MG63 (cell line): ENCODE data around the gene RBM4. TPM values are rescaled to one million over a fixed set of nuclear protein-coding genes. Genes with fewer than 3 reads are reported as not detected.
"Not testable (repeated sequence)": the region's sequence is repeated elsewhere in the genome, so short reads cannot be mapped to it uniquely, and the experiment has no call there.

Source experiments
- DNase-seq: peaks from one replicate; pipeline ENCODE4 v3.0.0-alpha.2; 2020
- H3K27me3 ChIP-seq: fragments of 250-450 bp; sonication (Bioruptor Pico); 2 replicates; pipeline ENCODE4 v1.5.1; 2020; ENCODE audit warnings: mild to moderate bottlenecking, moderate library complexity
- H3K36me3 ChIP-seq: fragments of 250-450 bp; sonication (Bioruptor Pico); 2 replicates; pipeline ENCODE4 v1.5.1; 2020; ENCODE audit warnings: mild to moderate bottlenecking, moderate library complexity
- H3K4me3 ChIP-seq: fragments of 250-450 bp; sonication (Bioruptor Pico); 2 replicates; pipeline ENCODE4 v1.5.1; 2020; ENCODE audit warnings: mild to moderate bottlenecking, moderate library complexity
- H3K9me3 ChIP-seq: fragments of 250-450 bp; sonication (Bioruptor Pico); 2 replicates; pipeline ENCODE4 v1.5.1; 2020; ENCODE audit warnings: mild to moderate bottlenecking, moderate library complexity
- total RNA-seq: library from RNA; depleted of rRNA; stranded (reverse); fragments of >200 nt; shearing (Covaris generic); gene quantifications from 2 replicates; pipeline ENCODE4 v1.2.3, GENCODE V29; 2014; ENCODE audit warnings: low replicate concordance

RBM4 gene
- total RNA-seq, 1 experiment from 2014 or later: 213 TPM

GRCh38 chr11:66632952-66633351 is 5.6 kb upstream of the RBM4 start:
- H3K4me3 ChIP-seq: no peak overlapping the region
- H3K27me3 ChIP-seq: no peaks in the 10 kb centered on the region
- H3K36me3 ChIP-seq: peaks cover 71% of the 10 kb centered on the region
- no peak for DNase-seq
- H3K9me3 ChIP-seq: no peaks in the 10 kb centered on the region

- no peak for DNase-seq
- Histone ChIP-seq H3K4me3 (no peak overlapping the region), H3K9me3 (no peaks in the 10 kb centered on the region), H3K27me3 (no peaks in the 10 kb centered on the region), H3K36me3 (peaks cover 75% of the 10 kb centered on the region)
Observed at GRCh38 chr11:66636411-66636810, 2.1 kb upstream of the RBM4 start.

GRCh38 chr11:66637557-66638176 is 836 bp upstream of the RBM4 start:
- DNase-seq: no peak
- H3K4me3 ChIP-seq: peak overlapping the region; percentile 79
- H3K9me3 ChIP-seq: no peaks in the 10 kb centered on the region
- H3K27me3 ChIP-seq: no peaks in the 10 kb centered on the region
- H3K36me3 ChIP-seq: peaks cover 77% of the 10 kb centered on the region

GRCh38 chr11:66639066-66639813 is 737 bp downstream of the RBM4 start:
- no peaks in the 10 kb centered on the region for H3K9me3 ChIP-seq
- peak overlapping the region; percentile 79 for H3K4me3 ChIP-seq
- no peak for DNase-seq
- no peaks in the 10 kb centered on the region for H3K27me3 ChIP-seq
- peaks cover 80% of the 10 kb centered on the region for H3K36me3 ChIP-seq

- peaks cover 80% of the 10 kb centered on the region for H3K36me3 ChIP-seq
- not testable (repeated sequence) for H3K27me3 ChIP-seq
Observed at GRCh38 chr11:66639814-66640340, 1.4 kb downstream of the RBM4 start.

GRCh38 chr11:66641834-66642233 is 3.3 kb downstream of the RBM4 start:
- DNase-seq: no peak
- H3K36me3 ChIP-seq: peaks cover 96% of the 10 kb centered on the region
- no peaks in the 10 kb centered on the region; the same call in 1 of the 2 replicates for H3K9me3 ChIP-seq
- H3K27me3 ChIP-seq: no peaks in the 10 kb centered on the region
- peak overlapping the region; percentile 1; the same call in 1 of the 2 replicates for H3K4me3 ChIP-seq

More at GRCh38 chr11:66639814-66640340, 1.4 kb downstream of the RBM4 start:
- DNase-seq, H3K9me3 ChIP-seq: not testable (repeated sequence)
- H3K4me3 ChIP-seq: peak overlapping the region; percentile 79

GRCh38 chr11:66643745-66644437 is 5.4 kb downstream of the RBM4 start:
- Histone ChIP-seq H3K36me3 (peaks cover 100% of the 10 kb centered on the region), H3K4me3 (no peak overlapping the region)

GRCh38 chr11:66646828-66647227 is 8.3 kb downstream of the RBM4 start:
- Histone ChIP-seq H3K27me3 (no peaks in the 10 kb centered on the region), H3K4me3 (no peak overlapping the region), H3K9me3 (no peaks in the 10 kb centered on the region; the same call in 1 of the 2 replicates), H3K36me3 (peaks cover 94% of the 10 kb centered on the region)
- DNase-seq: no peak

More at GRCh38 chr11:66643745-66644437, 5.4 kb downstream of the RBM4 start:
- Histone ChIP-seq H3K27me3 (no peaks in the 10 kb centered on the region), H3K9me3 (no peaks in the 10 kb centered on the region; the same call in 1 of the 2 replicates)
- no peak for DNase-seq

GRCh38 chr11:66649903-66650302 is 11.4 kb downstream of the RBM4 start:
- no peak for DNase-seq
- Histone ChIP-seq H3K36me3 (peaks cover 72% of the 10 kb centered on the region), H3K9me3 (no peaks in the 10 kb centered on the region), H3K4me3 (no peak overlapping the region), H3K27me3 (no peaks in the 10 kb centered on the region)

GRCh38 chr11:66651016-66651415 is 12.5 kb downstream of the RBM4 start:
- Histone ChIP-seq H3K9me3 (no peaks in the 10 kb centered on the region; the same call in 1 of the 2 replicates), H3K36me3 (peaks cover 64% of the 10 kb centered on the region), H3K27me3 (no peaks in the 10 kb centered on the region), H3K4me3 (no peak overlapping the region)
- no peak for DNase-seq

- Histone ChIP-seq H3K9me3 (no peaks in the 10 kb centered on the region; the same call in 1 of the 2 replicates), H3K36me3 (peaks cover 57% of the 10 kb centered on the region)
Observed at GRCh38 chr11:66652651-66653050, 14.1 kb downstream of the RBM4 start.

GRCh38 chr11:66653123-66653522 is 14.6 kb downstream of the RBM4 start:
- DNase-seq: no peak
- Histone ChIP-seq H3K4me3 (no peak overlapping the region), H3K9me3 (no peaks in the 10 kb centered on the region; the same call in 1 of the 2 replicates), H3K36me3 (peaks cover 56% of the 10 kb centered on the region), H3K27me3 (no peaks in the 10 kb centered on the region)

More at GRCh38 chr11:66652651-66653050, 14.1 kb downstream of the RBM4 start:
- Histone ChIP-seq H3K4me3 (no peak overlapping the region), H3K27me3 (no peaks in the 10 kb centered on the region)
- no peak for DNase-seq

GRCh38 chr11:66659763-66660162 is 21.3 kb downstream of the RBM4 start:
- no peaks in the 10 kb centered on the region for H3K27me3 ChIP-seq
- no peak overlapping the region for H3K4me3 ChIP-seq
- peaks cover 54% of the 10 kb centered on the region for H3K36me3 ChIP-seq
- no peaks in the 10 kb centered on the region; the same call in 1 of the 2 replicates for H3K9me3 ChIP-seq
- DNase-seq: no peak

GRCh38 chr11:66663741-66664296 is 25.3 kb downstream of the RBM4 start:
- H3K27me3 ChIP-seq: no peaks in the 10 kb centered on the region
- DNase-seq: no peak
- no peak overlapping the region for H3K4me3 ChIP-seq
- H3K9me3 ChIP-seq: no peaks in the 10 kb centered on the region
- H3K36me3 ChIP-seq: peaks cover 75% of the 10 kb centered on the region

GRCh38 chr11:66665369-66665768 is 26.9 kb downstream of the RBM4 start:
- Histone ChIP-seq H3K9me3 (no peaks in the 10 kb centered on the region), H3K27me3 (no peaks in the 10 kb centered on the region), H3K36me3 (peaks cover 76% of the 10 kb centered on the region), H3K4me3 (no peak overlapping the region)
- DNase-seq: no peak

- no peak for DNase-seq
- H3K9me3 ChIP-seq: no peaks in the 10 kb centered on the region
- peaks cover 63% of the 10 kb centered on the region for H3K36me3 ChIP-seq
- no peaks in the 10 kb centered on the region for H3K27me3 ChIP-seq
- H3K4me3 ChIP-seq: no peak overlapping the region
Observed at GRCh38 chr11:66670816-66671215, 32.3 kb downstream of the RBM4 start.
